ENCODE data around the gene S100A9.

Gene S100A9

GRCh38 chr1:153362187-153362775 lies 4.6 kb downstream of the S100A9 start:
- POLR2A ChIA-PET, result no interaction called here
- H3K4me1 ChIP-seq (ENCODE audit: control insufficient read depth, insufficient read depth, low read length), result no peaks in the 10 kb centered on the region
- TF ChIP-seq ZNF138 (tag by site-specific recombination; IDR thresholded peaks at IDR 0.05; ENCODE audit: borderline replicate concordance) (no peak), ZSCAN5A (tag by site-specific recombination; IDR thresholded peaks at IDR 0.05) (no peak), ZIC2 (tag by site-specific recombination; IDR thresholded peaks at IDR 0.05) (no peak)

GRCh38 chr1:153363641-153364040 lies 6.0 kb downstream of the S100A9 start:
- CTCF ChIA-PET, result interaction anchor here (4.6 kb wide), 1 partner anchor 11 kb away, joined by 23 read pairs; no protein-coding TSS in a partner anchor
- TF ChIP-seq, protein P1, sequence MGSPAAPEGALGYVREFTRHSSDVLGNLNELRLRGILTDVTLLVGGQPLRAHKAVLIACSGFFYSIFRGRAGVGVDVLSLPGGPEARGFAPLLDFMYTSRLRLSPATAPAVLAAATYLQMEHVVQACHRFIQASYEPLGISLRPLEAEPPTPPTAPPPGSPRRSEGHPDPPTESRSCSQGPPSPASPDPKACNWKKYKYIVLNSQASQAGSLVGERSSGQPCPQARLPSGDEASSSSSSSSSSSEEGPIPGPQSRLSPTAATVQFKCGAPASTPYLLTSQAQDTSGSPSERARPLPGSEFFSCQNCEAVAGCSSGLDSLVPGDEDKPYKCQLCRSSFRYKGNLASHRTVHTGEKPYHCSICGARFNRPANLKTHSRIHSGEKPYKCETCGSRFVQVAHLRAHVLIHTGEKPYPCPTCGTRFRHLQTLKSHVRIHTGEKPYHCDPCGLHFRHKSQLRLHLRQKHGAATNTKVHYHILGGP (tag by site-specific recombination; IDR thresholded peaks at IDR 0.05), result no peak
- no peak for TF ChIP-seq ZFP69B (tag by site-specific recombination; IDR thresholded peaks at IDR 0.05)
- no peak for TF ChIP-seq MYNN (tag by site-specific recombination; IDR thresholded peaks at IDR 0.05; ENCODE audit: borderline replicate concordance)
- no peak for TF ChIP-seq MZF1 (tag by site-specific recombination; IDR thresholded peaks at IDR 0.05; ENCODE audit: borderline replicate concordance)
- no peak for TF ChIP-seq ZNF169 (tag by site-specific recombination; IDR thresholded peaks at IDR 0.05)
- no peak for TF ChIP-seq ZNF580 (tag by site-specific recombination; IDR thresholded peaks at IDR 0.05)
- TF ChIP-seq ZBTB1 (tag by site-specific recombination; IDR thresholded peaks at IDR 0.05), result no peak
- no peak for TF ChIP-seq PRDM1 (tag by site-specific recombination; IDR thresholded peaks at IDR 0.05)
- TF ChIP-seq ZNF350 (tag by site-specific recombination; IDR thresholded peaks at IDR 0.05), result no peak
- TF ChIP-seq ZNF48 (tag by site-specific recombination; IDR thresholded peaks at IDR 0.05), result no peak
- no peak for TF ChIP-seq ZNF776 (tag by site-specific recombination; IDR thresholded peaks at IDR 0.05; ENCODE audit: borderline replicate concordance)
- TF ChIP-seq KLF9 (tag by site-specific recombination; IDR thresholded peaks at IDR 0.05; ENCODE audit: low read depth), result no peak
- no peak for TF ChIP-seq ZNF600 (tag by site-specific recombination; IDR thresholded peaks at IDR 0.05)
- no peak for TF ChIP-seq ZNF280C (tag by site-specific recombination; IDR thresholded peaks at IDR 0.05)
- no peak for TF ChIP-seq ZNF302 (tag by site-specific recombination; IDR thresholded peaks at IDR 0.05; ENCODE audit: low read depth)
- no peak for TF ChIP-seq WT1 (tag by site-specific recombination; IDR thresholded peaks at IDR 0.05)
- TF ChIP-seq ZNF629 (tag by site-specific recombination; IDR thresholded peaks at IDR 0.05), result no peak
- TF ChIP-seq ZNF791 (tag by site-specific recombination; IDR thresholded peaks at IDR 0.05), result no peak
- no peak overlapping the region for H3K4me3 ChIP-seq (ENCODE audit: low read depth, low read length)
- no peaks in the 10 kb centered on the region for H3K4me1 ChIP-seq (ENCODE audit: control insufficient read depth, insufficient read depth, low read length)
- POLR2A ChIA-PET, result no interaction called here
- H3K36me3 ChIP-seq (ENCODE audit: control insufficient read depth in 2 of 2, insufficient read depth in 1 of 2, low read length in 2 of 2), result no peaks in the 10 kb centered on the region
- no peak overlapping the region for H3K27ac ChIP-seq (ENCODE audit: extremely low read depth, low read depth, low read length)
- no peaks in the 10 kb centered on the region for H3K9me3 ChIP-seq (ENCODE audit: control insufficient read depth, insufficient read depth, low read depth, low read length)

More at GRCh38 chr1:153362187-153362775, 4.6 kb downstream of the S100A9 start:
- Histone ChIP-seq H3K27ac (ENCODE audit: extremely low read depth, low read depth, low read length) (no peak overlapping the region), H3K36me3 (ENCODE audit: control insufficient read depth in 2 of 2, insufficient read depth in 1 of 2, low read length in 2 of 2) (no peaks in the 10 kb centered on the region), H3K9me3 (ENCODE audit: control insufficient read depth, insufficient read depth, low read depth, low read length) (no peaks in the 10 kb centered on the region), H3K4me3 (ENCODE audit: low read depth, low read length) (no peak overlapping the region)
- CTCF ChIA-PET, result interaction anchor here (0.8 to 4.6 kb wide), 2 partner anchors 9 to 13 kb away, joined by 3 to 23 read pairs; no protein-coding TSS in a partner anchor
